GM18909 (cell line): Measurements from ENCODE around the gene SGMS2.

Source experiments
- ATAC-seq: cut with Tn5 transposase; IDR thresholded peaks from one replicate; pipeline ENCODE4 v1.9.1; 2021; ENCODE audit warnings: mild to moderate bottlenecking; ENCODE audit not compliant: unreplicated experiment, poor library complexity

Gene SGMS2

DNA sequence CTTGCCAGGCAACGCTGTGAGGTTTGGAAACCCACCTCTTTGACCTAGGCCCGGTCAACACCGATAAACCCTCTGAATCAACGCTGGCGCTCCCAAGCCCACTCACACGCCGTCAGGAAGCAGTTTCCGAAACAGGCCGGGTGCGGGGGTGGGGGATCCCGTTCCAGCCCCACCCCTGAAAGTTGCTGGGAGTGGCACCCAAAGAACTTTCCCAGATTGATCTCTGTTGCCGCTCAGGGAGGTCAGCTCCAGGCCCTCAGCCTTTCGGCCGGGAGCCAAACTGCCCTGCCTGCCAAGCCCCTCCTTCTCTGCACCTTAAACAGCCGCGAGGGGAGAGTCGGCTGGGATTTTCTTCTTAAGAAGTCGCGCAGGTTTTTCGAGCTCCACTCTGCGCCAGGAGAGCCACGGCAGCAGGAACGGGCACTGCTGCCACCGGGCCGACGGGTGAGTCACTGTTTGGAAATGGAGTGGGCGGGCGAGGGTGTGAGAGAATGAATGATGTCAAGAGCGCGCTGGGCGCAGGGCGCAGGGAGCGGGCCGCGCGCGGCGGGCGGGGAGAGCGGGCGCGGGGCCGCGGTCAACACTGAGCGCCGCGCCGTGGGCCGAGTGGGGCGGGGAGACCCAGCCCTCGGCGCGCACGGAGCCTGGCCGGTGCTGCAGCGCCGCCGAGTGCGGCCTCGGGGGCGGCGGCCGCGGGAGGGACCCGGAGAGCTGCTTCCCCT, at the start of gene SGMS2:
SGMS2 (plus strand) TSS at position 583 of the 722 bp plus-strand sequence. CDS start 70,622 bp downstream, outside the sequence.
- peak; percentile 82 for ATAC-seq

DNA sequence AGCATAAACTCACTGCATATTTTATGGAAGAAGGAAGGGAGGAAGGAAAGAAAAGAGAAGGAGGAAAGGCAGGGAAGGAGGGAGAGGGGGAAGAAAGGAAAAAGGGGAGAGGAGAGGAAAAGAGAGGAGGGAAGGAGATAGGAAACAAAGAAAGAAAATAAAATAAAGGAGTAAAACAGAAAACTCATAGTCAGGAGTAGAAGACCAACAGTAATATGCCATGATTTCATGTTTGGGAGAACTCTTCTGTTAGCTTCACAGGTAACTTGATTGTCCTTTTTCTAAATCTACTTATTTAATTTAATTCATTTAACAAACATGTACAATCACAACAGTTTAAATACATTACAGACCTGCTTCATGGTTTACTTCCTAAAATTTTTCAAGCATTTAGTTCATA, 46.8 kb upstream of the SGMS2 start:
- ATAC-seq, result no peak

DNA sequence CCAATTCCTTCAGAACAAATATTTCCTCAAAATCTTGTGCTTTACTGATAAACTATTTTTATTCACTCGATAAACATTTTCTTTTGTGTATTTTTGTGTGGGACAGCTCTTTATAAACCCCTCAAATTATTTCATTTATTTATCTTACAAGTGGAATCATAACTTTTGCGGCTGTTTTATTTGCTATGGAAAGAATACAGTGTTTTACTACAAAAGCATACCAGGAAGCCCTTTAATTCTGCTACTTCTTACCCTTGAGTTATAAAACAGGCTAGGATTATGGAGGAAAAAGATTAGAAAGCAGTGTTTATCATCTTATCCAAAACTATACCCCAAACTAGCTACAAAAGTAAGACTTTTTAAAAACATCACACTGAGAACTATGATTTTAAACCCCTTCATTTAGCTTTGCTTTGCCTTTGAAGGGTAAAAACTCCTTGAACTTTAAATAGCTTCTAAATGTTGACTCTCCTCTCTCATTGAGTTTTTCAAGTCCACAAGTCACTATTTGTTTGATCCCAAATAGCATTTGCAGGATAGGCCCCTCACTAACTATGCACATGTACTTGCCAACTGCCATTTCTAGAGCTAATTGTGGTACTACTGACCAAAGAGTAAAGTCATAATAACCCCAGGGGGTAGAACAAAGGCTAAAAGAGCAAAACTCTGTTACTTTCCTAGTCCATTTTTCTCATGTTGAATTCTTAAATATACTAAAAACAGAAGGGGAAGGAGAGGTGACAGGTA, 45.8 kb upstream of the SGMS2 start:
- no peak for ATAC-seq

DNA sequence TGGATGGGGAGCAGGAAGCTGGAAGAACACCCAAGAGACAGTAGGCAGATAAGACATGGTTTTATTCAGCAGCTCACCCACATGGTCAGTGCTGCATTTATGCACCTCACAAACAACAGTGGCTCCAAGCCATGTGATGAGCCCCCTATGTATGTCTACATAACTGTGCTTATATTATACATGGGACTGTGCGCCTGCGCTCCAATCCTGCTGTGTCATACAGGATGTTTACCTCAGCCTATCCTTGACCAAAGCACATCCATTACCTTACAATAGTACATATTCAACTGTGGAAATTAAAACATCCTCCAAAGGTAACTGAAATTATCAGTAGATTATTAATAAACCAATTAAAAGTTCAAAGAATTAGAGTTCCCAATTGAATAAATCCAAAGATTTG, 44.1 kb upstream of the SGMS2 start:
- no peak for ATAC-seq

DNA sequence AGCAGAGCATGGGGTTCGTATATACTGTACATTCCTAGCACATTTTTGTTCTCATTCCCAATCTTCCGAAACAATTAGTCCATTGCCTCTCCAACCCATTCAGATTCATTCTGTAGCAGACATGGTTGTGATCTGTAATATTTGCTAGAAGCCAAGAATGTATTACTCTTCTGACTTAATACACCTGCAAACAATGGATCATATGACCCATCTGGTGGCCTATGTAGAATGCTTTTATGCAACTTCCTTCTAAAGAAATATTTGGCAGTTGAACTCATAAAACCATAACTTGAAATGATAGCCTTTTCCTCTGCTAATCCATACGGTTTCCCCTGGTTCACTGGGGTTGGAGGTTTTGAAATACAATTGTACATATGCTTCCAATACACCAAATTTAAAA, 32.8 kb upstream of the SGMS2 start:
- ATAC-seq, result no peak

DNA sequence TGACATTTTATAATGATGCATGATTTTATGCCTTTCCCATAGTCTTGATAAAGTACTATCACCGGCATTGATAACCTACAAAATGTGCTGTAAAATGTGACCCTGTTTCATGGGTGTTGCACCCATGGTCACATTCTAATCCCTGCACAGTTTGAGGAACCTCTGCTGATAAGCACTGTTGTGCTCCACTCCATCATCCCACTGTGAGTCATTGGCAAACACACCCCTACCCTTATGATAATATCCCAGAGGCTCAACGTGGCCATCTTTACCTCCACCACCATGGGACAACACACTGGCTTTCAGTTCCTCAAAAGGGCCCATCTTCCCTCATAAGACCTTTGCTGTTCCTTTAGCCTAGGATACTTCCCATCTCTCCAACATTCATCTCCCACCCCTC, 32.0 kb upstream of the SGMS2 start:
- no peak for ATAC-seq

DNA sequence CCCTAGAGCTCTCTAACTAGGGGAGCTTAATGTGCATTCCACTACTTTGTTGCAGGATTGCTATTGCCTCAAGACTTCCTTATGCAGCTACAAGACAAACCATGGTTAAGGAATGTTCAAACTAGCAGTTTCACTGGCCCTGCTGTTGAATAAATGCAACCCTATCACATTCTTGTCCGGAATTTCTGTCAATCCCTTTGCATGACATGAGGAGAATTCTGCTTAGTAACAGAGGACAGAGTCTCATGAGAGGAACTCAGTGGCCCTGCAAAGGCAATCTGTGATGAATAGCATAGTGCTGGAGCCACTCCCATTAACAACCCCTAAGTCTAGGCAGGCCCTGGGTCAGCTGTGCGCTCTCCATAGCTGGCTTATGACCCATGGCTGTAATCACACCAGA, 30.7 kb upstream of the SGMS2 start:
- no peak for ATAC-seq

DNA sequence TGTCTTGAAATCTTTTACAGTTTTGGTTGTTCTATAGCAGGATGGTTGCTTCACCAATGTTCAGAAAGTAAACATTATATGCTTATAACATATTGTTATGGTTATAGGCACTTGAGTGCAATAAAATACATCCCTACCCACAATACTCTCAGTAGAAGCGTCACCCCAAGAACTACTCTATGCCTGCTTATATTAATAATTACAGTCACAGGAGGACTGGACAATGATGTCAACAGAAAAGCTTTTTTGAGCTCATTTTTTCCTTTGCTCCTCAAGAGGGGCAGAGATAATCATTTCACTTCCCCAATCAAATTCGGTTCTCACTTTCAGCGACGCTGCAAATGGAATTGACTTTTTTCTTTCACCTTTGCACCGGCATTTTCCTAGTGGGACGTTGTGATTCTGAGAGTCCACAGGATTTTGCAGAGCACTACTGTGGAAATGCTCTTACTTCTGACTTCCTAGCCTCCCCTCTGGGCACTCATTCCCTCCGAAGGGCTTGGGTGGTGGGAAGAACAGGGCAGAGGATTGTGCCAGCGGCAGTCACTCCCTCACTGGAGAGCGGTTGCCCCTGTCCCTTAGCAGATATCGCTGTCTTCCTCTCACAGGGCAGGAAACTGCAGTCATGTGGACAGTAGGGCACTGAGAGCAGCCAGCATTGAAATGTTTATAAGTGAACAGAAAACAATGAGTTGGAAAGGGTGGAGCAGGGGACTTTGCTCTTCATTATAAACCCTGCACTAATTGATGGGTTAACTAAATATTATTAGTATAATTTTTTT, 24.9 kb upstream of the SGMS2 start:
- ATAC-seq, result no peak

DNA sequence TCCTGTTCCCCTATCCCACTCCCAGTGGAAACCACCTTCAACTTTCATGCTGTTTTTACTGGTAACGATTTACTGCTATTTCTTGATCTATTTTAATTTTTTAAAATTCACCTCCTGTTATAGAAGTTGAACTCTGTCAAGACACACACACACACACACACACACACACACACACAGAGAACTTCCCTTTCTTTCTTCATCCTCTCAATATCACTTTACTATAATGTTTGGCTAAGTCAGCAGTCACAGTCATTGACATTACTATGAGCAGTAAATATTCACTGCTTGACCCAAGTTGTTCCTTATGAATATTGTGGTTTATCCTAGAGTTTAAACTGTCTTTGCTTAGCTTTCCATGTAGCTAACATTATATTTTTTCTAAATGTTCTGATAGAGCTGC, 24.0 kb upstream of the SGMS2 start:
- no peak for ATAC-seq

DNA sequence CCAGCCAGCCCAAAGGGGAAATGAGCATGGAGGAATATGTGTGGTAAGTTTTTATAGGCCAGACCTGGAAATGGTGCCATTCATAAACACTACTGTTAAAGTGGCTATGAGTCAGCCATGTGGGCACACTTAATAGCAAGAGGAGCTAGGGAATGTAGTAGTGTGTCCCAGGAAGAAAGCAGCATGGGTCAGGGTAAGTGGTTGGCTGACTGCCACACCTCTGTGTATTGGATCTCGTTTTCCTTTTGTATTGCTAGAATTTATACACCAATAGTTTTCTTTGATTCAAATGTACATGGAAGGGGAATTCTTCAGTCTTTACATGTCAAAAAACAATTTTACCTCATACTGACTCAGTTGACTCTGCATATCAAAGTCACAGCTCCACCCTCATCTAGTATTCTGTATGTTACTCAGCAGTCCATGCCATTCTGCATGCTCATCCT, 22.9 kb upstream of the SGMS2 start:
- no peak for ATAC-seq

DNA sequence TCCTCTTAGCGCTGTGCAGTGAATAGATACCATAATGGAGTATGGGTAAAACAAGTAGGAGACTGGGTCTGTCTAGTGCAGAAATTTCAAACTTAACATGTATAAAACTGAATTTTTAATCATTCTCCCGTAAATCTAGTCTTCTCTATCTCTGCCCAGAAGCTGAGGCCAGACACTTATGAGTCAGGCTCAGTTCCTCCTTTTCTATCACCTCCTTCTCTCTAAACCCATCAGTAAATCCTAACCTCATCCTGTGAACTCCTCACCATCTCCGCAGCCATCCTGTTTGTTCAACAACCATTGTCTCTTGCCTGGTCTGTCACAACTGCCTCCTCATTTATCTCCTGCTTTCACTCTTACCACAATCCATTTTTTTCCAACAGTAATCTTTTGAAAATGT, 19.8 kb upstream of the SGMS2 start:
- ATAC-seq, result no peak

DNA sequence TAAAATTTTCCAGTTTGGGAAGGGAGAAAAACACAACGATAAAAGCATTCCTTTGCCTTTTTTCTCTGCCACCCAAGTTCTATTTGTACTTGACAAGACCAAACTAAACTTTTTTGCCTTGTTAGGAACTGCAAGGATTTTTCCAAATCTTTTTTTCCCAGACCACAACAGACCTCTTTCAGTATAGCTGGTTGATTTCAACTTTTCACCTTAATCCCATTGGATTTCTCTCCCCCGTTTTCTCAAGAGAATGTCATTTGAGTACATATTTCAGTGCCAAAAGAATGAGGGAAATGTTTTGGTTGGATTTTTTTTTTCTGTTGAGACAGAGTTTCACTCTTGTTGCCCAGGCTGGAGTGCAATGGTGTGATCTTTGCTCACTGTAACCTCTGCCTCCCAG, 18.5 kb upstream of the SGMS2 start:
- ATAC-seq, result no peak

DNA sequence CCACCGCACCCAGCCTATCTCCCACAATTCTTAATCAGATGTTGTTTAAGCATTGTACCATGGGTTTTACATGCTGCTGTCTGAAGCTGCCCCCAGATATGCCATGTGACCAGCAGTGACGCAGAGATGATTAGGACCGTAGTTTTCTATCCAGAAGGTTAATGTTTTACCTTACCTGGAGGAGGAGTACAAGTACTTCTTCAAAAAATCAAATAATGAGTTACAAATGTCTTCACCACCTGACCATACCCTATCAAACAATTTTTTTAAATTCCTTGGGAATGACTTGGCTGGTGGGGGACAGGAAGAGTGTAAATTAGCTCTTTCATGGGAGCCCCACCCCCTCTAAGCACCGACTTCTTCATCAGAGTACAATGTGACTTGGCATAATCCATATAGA, 16.2 kb upstream of the SGMS2 start:
- ATAC-seq, result no peak

DNA sequence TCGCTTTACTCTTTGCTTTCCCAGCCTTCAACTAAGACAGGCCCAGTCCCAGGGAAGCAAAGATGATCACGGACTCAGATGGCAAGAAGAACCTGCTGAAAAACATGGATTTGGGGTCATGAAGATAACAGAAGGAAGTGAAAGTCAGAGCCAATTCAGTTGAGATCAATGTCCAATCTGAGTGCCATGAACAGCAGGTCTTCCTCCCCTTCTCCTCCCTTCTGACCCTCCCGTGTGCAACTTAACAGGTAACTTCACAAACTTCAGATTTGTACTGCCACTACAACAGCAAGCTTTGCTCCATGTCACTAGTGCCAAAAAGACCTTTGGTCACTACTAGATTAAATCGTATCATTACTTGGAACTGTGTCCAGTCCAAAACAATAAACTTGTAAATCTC, 15.5 kb upstream of the SGMS2 start:
- ATAC-seq, result no peak

DNA sequence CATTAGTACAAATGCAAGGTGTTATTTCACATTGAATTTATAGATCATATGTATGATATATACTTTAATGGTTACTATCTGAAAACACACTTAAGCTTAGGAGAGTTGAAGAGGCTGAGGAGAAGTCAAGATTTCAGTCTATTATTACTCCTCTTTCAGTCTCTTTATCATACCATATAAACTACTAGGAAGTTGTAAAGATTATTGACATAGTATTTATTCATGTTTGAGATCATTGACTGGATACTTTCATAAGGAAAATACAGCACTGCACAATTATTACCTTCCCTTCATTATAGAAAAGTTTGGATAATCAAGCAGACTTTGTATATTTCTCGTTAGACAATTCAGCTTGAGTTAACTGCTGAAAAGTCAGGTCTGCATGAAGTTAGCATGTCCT, 10.0 kb upstream of the SGMS2 start:
- no peak for ATAC-seq

DNA sequence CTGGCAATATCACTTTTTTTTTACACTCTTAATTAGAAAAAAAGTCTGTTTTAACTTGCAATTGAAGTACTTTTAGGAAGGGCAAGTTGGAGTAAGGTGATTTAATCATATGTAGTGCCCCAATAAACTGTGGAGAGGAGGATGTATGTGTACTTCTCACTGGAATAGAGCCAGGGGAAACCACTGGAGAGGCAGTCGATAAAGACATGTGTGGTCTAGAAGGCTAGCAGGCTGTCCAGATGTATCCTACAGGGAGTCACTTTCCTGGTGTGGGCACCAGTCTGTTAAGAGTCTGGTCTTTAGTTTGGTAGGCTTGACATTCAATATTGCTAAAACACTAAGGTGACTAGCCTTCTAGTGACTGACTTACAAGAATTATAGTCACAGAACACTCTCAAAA, 9.6 kb upstream of the SGMS2 start:
- no peak for ATAC-seq

DNA sequence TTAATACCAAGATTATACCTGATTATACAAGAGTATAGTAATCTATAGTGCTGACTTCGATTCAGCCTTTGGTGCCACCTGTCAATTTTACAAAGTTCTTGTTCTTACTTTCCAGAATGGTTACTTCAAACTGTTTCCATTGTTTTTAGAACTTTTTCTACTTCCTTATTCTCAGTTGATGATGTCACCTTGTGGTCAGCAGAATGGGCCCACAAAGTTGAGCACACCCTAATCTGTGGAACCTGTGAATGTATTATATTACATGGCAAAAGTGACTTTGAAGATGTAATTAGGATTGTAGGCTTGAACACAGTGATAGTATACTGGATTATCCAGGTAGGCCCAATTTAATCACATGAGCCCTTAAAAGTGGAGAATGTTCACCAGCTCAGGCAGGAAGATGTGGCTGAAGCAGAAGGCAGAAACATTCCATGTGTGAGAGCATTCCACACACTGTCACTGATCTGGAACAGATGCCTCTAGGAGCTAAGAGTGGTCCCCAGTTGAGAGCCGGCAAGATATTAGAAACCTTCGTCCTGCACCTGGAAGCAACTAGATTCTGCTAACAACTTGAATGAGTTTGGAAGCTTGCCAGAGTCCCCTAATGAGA, 6.3 kb upstream of the SGMS2 start:
- ATAC-seq, result peak; percentile 74

DNA sequence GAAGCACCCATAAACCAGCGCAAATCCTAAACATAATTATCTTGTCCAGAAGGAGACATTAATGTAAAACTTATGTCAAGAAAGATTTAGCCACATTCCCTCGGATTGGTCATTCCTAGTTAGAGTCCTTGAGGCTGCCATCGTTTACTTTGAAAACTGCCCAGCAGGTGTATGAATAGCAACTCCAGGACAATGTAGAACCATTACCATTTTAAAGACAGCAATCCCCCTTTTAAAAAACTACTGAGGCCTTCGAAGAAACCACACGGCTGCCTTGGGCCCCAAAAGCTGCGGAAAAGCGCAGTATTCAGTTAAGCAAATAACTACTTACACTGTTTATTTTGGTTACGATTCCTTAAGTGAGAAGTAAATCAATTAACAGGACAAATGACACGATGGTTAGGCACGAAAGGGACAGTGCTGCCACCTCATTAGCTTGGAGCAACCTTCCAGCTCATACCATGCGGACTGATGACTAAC, 822 bp upstream of the SGMS2 start:
- no peak for ATAC-seq

DNA sequence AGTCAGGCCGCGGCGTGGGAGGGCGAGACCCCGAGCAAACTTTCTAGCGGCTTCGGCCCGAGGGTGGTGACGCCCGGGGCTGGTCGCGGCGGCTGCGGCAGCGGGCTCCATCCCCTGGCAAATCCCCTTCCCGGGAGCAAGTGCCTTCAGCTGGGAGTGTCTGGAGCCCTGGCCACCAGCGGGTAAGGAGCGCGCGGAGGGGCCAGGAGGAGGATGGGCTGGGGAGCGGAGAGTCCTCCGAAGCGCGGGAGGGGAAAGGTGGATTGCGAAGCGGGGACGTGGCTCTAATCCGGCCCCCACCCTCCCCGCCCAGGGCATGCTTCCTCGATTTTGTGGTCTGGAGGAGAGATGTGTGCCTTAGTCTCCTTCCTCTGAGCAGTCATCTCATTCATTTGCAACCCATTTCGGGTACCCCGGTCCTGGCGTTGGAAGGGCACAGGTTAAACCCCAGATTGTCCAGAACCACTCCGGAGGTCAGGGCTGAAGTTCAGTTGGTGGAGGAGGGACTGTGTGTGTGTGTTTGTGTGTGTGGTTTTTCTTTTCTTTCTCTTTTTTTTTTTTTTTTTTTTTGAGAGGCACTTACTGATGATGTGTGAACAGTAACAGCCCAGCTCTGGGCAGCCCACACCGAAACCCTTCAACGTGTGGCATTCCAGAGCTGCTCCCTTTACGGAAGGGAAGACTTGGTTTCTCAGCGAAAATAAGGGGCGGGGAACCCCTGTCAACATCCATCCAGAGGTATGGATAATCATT, 516 bp downstream of the SGMS2 start:
- ATAC-seq, result no peak

DNA sequence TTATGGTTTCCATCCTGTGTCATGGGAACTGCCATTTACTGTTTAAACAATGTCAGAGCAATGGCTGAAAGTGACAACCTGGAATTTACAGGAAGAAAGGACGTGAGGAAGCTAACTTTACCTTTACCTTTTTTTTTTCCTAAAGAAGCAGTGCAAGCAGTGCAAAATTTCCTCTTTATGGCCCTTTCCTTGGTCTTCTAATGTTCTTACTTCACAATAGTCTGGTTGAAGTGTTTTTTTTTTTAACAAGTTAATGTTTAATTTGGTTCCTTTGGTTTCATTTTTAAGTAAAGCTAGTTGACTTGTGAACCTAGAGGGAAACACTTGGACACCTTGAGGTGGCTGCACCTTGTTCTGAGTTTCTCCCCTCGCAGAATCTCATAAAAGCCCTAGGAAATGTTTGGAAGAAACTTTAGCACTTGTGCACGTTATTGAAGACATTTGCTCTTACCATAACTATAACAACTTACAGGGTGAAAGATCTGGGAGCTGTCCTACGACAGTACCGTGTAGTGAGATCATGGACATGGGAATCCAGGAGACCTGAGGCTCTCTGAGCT, 1.8 kb downstream of the SGMS2 start:
- no peak for ATAC-seq
